Dermis microvascular lymphatic vessel endothelial cell (primary cell): Measurements from ENCODE around the gene ATP13A5. TPM values are rescaled to one million over a fixed set of nuclear protein-coding genes. Genes with fewer than 3 reads are reported as not detected.

Experiments used
- total RNA-seq: library from RNA; depleted of rRNA; stranded (reverse); fragments of >200 nt; gene quantifications from 2 replicates; pipeline ENCODE4 v1.2.1, GENCODE V29; 2014

The ATP13A5 gene
- total RNA-seq, 1 donor from 2014 or later: not detected

Other genes starting within 250 kb of the ATP13A5 start
- gene PLAAT1, start 137.5 kb downstream of the ATP13A5 start, total RNA-seq: 0.39 and 0.89 TPM in 2 replicates
- 0.13 TPM in 1 of 2 replicates, not detected in the other for gene ATP13A4, start 176.1 kb upstream of the ATP13A5 start, total RNA-seq
- 34.9 and 46.2 TPM in 2 replicates for gene OPA1, start 214.5 kb upstream of the ATP13A5 start, total RNA-seq